ENCODE results near the gene CNPY3.

- TF ChIP-seq CTCF (IDR thresholded peaks at IDR 0.05) (no peak), POLR2AphosphoS5 (IDR thresholded peaks at IDR 0.05) (no peak)
Measured at GRCh38 chr6:42940493-42941045, 11.3 kb downstream of the CNPY3 start.

All from gastroesophageal sphincter (tissue), 3 donors.